OCI-LY3 (cell line): ENCODE results near the gene EIPR1.

ENCODE experiments used
- H2AFZ ChIP-seq: fragments of 200-600, 300-600 bp; shearing (Covaris generic); 2 replicates; pipeline ENCODE4 v1.6.0; 2014; ENCODE audit warnings: antibody characterized with exemption, low read depth, low read length
- H3K27ac ChIP-seq: fragments of 200-600, 300-600 bp; sonication (generic); 2 replicates; pipeline ENCODE4 v1.5.1; 2014; ENCODE audit warnings: mild to moderate bottlenecking, low read length, moderate library complexity, mixed read lengths
- H3K27me3 ChIP-seq: fragments of 200-600, 300-600 bp; sonication (generic); 2 replicates; pipeline ENCODE4 v1.6.1; 2014; ENCODE audit warnings: low read depth, low read length, mixed read lengths
- H3K36me3 ChIP-seq: fragments of 200-600, 300-600 bp; sonication (generic); replicated peaks from 2 replicates; pipeline ENCODE3; 2014; ENCODE audit warnings: low read depth, low read length, mixed read lengths
- H3K4me1 ChIP-seq: fragments of 300-600, 200-600 bp; sonication (generic); 2 replicates; pipeline ENCODE4 v1.6.1; 2014; ENCODE audit warnings: low read length, mixed read lengths
- H3K4me2 ChIP-seq: fragments of 200-600, 300-600 bp; sonication (generic); 2 replicates; pipeline ENCODE4 v1.6.1; 2014; ENCODE audit warnings: low read length, mixed read lengths
- H3K4me3 ChIP-seq: fragments of 300-600, 200-600 bp; sonication (generic); 2 replicates; pipeline ENCODE4 v1.5.1; 2014; ENCODE audit warnings: antibody characterized with exemption, mild to moderate bottlenecking, low read length, moderate library complexity
- H3K79me2 ChIP-seq: fragments of 300-600, 200-600 bp; shearing (Covaris generic); 2 replicates; pipeline ENCODE4 v1.6.1; 2014; ENCODE audit warnings: mild to moderate bottlenecking, low read length, mixed read lengths
- H3K9ac ChIP-seq: fragments of 300-600, 200-600 bp; shearing (Covaris generic); 2 replicates; pipeline ENCODE4 v1.6.0; 2014; ENCODE audit warnings: mild to moderate bottlenecking, low read length, moderate library complexity
- H3K9me3 ChIP-seq: fragments of 200-600, 300-600 bp; shearing (Covaris generic); 2 replicates; pipeline ENCODE4 v1.6.1; 2014; ENCODE audit warnings: low read length, mixed read lengths; ENCODE audit not compliant: insufficient read depth
- H4K20me1 ChIP-seq: fragments of 200-600, 300-600 bp; sonication (generic); 2 replicates; pipeline ENCODE4 v1.6.1; 2016; ENCODE audit warnings: low read length, mixed read lengths; ENCODE audit not compliant: insufficient read depth
- EZH2phosphoT487 ChIP-seq: fragments of 200-600 bp; shearing (Covaris generic); IDR thresholded peaks from 2 replicates; pipeline ENCODE4 v1.6.1; 2018; ENCODE audit warnings: antibody characterized with exemption, mixed run types, low read depth
- TF ChIP-seq, protein P1 (sequence below): fragments of 200-600, 300-600 bp; sonication (generic); IDR thresholded peaks from 2 replicates; pipeline ENCODE4 v1.5.1; 2014; ENCODE audit warnings: antibody characterized with exemption, low read length, low read depth

Gene EIPR1

GRCh38 chr2:3290655-3291054 is 87.0 kb downstream of the EIPR1 start:
- no peak overlapping the region for H3K9ac ChIP-seq
- H3K4me1 ChIP-seq, result no peaks in the 10 kb centered on the region
- TF ChIP-seq, protein P1, sequence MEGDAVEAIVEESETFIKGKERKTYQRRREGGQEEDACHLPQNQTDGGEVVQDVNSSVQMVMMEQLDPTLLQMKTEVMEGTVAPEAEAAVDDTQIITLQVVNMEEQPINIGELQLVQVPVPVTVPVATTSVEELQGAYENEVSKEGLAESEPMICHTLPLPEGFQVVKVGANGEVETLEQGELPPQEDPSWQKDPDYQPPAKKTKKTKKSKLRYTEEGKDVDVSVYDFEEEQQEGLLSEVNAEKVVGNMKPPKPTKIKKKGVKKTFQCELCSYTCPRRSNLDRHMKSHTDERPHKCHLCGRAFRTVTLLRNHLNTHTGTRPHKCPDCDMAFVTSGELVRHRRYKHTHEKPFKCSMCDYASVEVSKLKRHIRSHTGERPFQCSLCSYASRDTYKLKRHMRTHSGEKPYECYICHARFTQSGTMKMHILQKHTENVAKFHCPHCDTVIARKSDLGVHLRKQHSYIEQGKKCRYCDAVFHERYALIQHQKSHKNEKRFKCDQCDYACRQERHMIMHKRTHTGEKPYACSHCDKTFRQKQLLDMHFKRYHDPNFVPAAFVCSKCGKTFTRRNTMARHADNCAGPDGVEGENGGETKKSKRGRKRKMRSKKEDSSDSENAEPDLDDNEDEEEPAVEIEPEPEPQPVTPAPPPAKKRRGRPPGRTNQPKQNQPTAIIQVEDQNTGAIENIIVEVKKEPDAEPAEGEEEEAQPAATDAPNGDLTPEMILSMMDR, result no peak
- TF ChIP-seq EZH2phosphoT487, result no peak
- H3K79me2 ChIP-seq, result peaks cover 17% of the 10 kb centered on the region; the same call in 1 of the 2 replicates
- peaks cover 2% of the 10 kb centered on the region for H3K36me3 ChIP-seq
- H3K27ac ChIP-seq, result no peak overlapping the region
- H3K4me3 ChIP-seq, result no peak overlapping the region
- H2AFZ ChIP-seq, result no peak overlapping the region
- H3K27me3 ChIP-seq, result no peaks in the 10 kb centered on the region
- no peak overlapping the region for H3K4me2 ChIP-seq
- no peaks in the 10 kb centered on the region; the same call in 1 of the 2 replicates for H4K20me1 ChIP-seq
- H3K9me3 ChIP-seq, result no peaks in the 10 kb centered on the region

GRCh38 chr2:3289971-3290370 is 87.6 kb downstream of the EIPR1 start:
- Histone ChIP-seq H4K20me1 (no peaks in the 10 kb centered on the region; the same call in 1 of the 2 replicates), H3K9ac (no peak overlapping the region), H2AFZ (no peak overlapping the region), H3K9me3 (no peaks in the 10 kb centered on the region), H3K4me2 (no peak overlapping the region), H3K27me3 (no peaks in the 10 kb centered on the region), H3K4me1 (no peaks in the 10 kb centered on the region), H3K36me3 (peaks cover 2% of the 10 kb centered on the region), H3K27ac (no peak overlapping the region), H3K79me2 (peaks cover 17% of the 10 kb centered on the region; the same call in 1 of the 2 replicates), H3K4me3 (no peak overlapping the region)
- TF ChIP-seq, protein P1, result no peak
- TF ChIP-seq EZH2phosphoT487, result no peak

DNA sequence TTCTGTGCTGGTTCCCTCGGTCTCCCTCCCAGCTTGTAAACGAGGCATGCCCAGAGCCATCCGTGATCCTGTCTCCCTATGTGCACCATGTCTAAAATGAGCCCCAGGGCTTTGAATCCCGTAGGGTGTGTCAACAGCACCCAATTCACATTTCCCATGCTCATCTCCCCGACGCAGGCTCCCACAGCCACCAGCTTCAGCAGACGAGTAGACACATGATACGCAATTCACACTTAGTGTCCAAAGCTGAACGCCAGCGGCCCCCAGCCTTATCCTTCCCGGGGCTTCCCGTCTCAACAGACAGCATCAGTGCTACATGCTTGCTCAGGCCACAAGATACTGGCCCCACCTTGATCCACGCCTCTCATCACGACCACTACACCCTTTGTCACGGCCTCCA is 88.1 kb downstream of the EIPR1 start:
- no peaks in the 10 kb centered on the region for H3K27me3 ChIP-seq
- no peak overlapping the region for H3K9ac ChIP-seq
- TF ChIP-seq, protein P1, result no peak
- TF ChIP-seq EZH2phosphoT487, result no peak
- H3K4me3 ChIP-seq, result no peak overlapping the region
- no peak overlapping the region for H3K27ac ChIP-seq
- no peaks in the 10 kb centered on the region; the same call in 1 of the 2 replicates for H4K20me1 ChIP-seq
- no peaks in the 10 kb centered on the region for H3K9me3 ChIP-seq
- peaks cover 2% of the 10 kb centered on the region for H3K36me3 ChIP-seq
- H3K79me2 ChIP-seq, result peaks cover 17% of the 10 kb centered on the region; the same call in 1 of the 2 replicates
- H2AFZ ChIP-seq, result no peak overlapping the region
- H3K4me2 ChIP-seq, result no peak overlapping the region
- H3K4me1 ChIP-seq, result no peaks in the 10 kb centered on the region

DNA sequence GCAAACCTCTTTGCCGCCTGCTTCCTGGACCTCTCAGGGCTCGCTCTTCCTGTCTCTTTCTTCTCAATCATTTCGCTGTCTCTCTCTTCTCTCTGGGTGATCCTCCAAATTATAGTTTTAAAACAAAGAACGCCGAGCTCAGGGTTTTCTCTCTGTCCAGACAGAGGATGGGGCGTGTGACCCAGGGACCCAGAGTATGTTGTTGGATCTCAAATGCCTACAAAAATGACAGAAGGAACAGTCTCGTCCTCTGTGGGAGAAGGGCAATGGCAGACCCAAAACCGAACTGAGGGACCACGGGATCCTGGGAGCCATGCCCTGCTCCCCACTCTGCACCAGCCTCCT is 88.5 kb downstream of the EIPR1 start:
- Histone ChIP-seq H2AFZ (no peak overlapping the region), H3K4me2 (no peak overlapping the region), H3K9ac (no peak overlapping the region), H3K27me3 (no peaks in the 10 kb centered on the region), H3K36me3 (peaks cover 2% of the 10 kb centered on the region), H3K4me3 (no peak overlapping the region), H3K79me2 (peaks cover 17% of the 10 kb centered on the region; the same call in 1 of the 2 replicates), H3K9me3 (no peaks in the 10 kb centered on the region), H4K20me1 (no peaks in the 10 kb centered on the region), H3K27ac (no peak overlapping the region), H3K4me1 (no peaks in the 10 kb centered on the region)
- TF ChIP-seq, protein P1, result no peak
- TF ChIP-seq EZH2phosphoT487, result no peak
